Measurements from ENCODE around the gene KLHL3.

DNA sequence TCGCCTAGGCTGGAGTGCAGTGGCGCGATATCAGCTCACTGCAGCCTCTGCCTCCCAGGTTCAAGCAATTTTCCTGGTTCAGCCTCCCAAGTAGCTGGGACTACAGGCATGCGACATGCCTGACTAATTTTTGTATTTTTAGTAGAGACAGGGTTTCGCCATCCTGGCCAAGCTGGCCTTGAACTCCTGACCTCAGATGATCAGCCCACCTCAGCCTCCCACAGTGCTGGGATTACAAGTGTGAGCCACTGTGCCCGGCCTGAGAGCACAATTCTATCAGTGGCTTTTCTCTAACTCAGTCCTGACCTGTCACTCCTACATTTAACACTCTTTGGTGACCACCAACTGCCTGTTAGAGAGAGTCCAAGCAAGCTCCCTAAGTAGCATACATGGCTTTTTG lies 154.1 kb downstream of the KLHL3 start:
- TF ChIP-seq, protein P1, sequence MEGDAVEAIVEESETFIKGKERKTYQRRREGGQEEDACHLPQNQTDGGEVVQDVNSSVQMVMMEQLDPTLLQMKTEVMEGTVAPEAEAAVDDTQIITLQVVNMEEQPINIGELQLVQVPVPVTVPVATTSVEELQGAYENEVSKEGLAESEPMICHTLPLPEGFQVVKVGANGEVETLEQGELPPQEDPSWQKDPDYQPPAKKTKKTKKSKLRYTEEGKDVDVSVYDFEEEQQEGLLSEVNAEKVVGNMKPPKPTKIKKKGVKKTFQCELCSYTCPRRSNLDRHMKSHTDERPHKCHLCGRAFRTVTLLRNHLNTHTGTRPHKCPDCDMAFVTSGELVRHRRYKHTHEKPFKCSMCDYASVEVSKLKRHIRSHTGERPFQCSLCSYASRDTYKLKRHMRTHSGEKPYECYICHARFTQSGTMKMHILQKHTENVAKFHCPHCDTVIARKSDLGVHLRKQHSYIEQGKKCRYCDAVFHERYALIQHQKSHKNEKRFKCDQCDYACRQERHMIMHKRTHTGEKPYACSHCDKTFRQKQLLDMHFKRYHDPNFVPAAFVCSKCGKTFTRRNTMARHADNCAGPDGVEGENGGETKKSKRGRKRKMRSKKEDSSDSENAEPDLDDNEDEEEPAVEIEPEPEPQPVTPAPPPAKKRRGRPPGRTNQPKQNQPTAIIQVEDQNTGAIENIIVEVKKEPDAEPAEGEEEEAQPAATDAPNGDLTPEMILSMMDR (IDR thresholded peaks at IDR 0.05), result no peak
- no peak for TF ChIP-seq ZFX (IDR thresholded peaks at IDR 0.05; ENCODE audit: borderline replicate concordance)

Measured in 22Rv1 (cell line).